ENCODE results near the gene PRIM2. TPM values are rescaled to one million over a fixed set of nuclear protein-coding genes. Genes with fewer than 3 reads are reported as not detected.

PRIM2 gene
- total RNA-seq, 1 donor from 2014 or later, result 0.85 TPM

DNA sequence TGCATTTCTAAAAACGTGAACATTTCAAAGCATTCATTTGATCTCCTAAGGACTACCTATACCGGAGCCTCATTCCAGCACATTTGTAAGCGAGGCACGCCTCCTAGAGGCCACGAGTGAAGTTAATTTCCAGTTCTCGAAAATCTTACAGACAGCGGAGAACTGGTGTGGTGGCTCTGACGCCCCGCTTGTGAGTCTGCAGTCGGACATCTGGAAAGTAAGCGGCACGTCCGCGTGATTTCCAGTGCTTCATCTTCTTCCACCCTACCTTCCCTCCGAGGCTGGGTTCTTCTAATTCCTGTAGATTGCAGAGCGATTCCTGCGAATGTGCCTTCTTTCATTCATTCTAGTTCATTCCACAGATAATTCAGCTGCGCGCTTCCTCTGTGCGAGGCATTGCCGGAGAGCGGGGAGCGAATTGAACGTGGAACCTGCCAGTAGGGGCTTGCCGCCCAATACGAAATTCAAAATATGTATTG is 810 bp upstream of the PRIM2 start:
- intact Hi-C loops (cut with DNase I), result loop anchor here (1.0 to 5.0 kb wide), 9 partner anchors 95 to 944 kb away; partner anchors contain the start of genes BAG2 and KIAA1586
- peak overlapping the region; percentile 49 to 89 for H3K27ac ChIP-seq
- H3K4me3 ChIP-seq, result peak overlapping the region; percentile 58 to 70
- H3K4me1 ChIP-seq, result peaks cover 3 to 25% of the 10 kb centered on the region in 2 donors
- H3K9me3 ChIP-seq, result no peaks in the 10 kb centered on the region
- H3K36me3 ChIP-seq, result peaks cover 5 to 17% of the 10 kb centered on the region in 2 donors
- TF ChIP-seq, protein P1, sequence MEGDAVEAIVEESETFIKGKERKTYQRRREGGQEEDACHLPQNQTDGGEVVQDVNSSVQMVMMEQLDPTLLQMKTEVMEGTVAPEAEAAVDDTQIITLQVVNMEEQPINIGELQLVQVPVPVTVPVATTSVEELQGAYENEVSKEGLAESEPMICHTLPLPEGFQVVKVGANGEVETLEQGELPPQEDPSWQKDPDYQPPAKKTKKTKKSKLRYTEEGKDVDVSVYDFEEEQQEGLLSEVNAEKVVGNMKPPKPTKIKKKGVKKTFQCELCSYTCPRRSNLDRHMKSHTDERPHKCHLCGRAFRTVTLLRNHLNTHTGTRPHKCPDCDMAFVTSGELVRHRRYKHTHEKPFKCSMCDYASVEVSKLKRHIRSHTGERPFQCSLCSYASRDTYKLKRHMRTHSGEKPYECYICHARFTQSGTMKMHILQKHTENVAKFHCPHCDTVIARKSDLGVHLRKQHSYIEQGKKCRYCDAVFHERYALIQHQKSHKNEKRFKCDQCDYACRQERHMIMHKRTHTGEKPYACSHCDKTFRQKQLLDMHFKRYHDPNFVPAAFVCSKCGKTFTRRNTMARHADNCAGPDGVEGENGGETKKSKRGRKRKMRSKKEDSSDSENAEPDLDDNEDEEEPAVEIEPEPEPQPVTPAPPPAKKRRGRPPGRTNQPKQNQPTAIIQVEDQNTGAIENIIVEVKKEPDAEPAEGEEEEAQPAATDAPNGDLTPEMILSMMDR (IDR thresholded peaks at IDR 0.05), result peak; percentile 61 to 84 (median 82)
- H3K27me3 ChIP-seq, result no peaks in the 10 kb centered on the region
- peak; percentile 23 to 93 for DNase-seq (ENCODE audit: low spot score in 2 of 2)

DNA sequence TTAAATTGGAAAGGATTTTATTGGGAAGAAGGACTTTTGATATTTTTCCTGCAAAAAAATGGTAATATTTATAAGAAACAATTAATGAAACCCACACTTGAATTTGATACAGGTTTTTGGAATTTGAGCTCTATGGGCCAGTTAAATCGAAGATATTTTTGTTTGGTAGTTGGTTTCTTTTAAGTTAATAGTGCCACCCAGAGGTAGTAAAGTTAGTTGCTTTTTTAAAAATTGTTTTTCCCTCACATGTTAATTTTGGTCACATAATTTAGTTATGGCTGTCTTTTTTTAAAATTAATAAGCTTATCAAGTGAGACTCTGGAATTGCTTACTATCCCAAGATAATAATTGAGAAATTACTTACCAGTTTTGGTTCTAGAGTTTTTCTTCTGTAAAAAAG is 7.1 kb downstream of the PRIM2 start:
- TF ChIP-seq, protein P1 (IDR thresholded peaks at IDR 0.05), result peak; percentile 28 to 63 (median 53)
- Histone ChIP-seq H3K4me3 (no peak overlapping the region), H3K36me3 (peaks cover 30 to 58% of the 10 kb centered on the region in 2 donors), H3K27ac (no peak overlapping the region), H3K27me3 (no peaks in the 10 kb centered on the region), H3K9me3 (peaks cover 0 to 2% of the 10 kb centered on the region in 2 donors), H3K4me1 (no peaks in the 10 kb centered on the region)
- intact Hi-C loops (cut with DNase I), result loop anchor here (5.0 kb wide), 1 partner anchor 302 kb away; no protein-coding TSS in a partner anchor
- no peak for DNase-seq (ENCODE audit: low spot score in 2 of 2)

DNA sequence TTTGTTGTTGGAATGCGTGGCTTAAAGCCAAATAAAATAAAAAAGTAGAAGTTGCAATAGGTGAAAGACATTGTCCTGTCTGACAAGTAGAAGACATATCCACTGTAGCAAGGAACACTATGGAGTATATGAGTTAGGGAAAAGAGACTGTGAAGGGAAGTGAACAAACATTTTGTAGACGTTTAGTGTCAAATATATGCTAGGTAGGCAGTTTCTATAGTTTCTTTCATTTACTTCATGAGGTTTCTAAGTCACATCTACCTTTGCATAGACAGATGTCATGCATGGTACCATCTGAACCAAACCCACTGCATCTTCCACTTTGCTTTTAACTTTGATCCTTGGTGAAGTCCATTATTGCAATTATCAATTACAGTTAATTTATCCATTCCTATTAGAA is 9.9 kb downstream of the PRIM2 start:
- Histone ChIP-seq H3K9me3 (peaks cover 1 to 28% of the 10 kb centered on the region in 2 donors), H3K36me3 (peaks cover 26 to 53% of the 10 kb centered on the region in 2 donors), H3K27ac (no peak overlapping the region), H3K4me1 (no peaks in the 10 kb centered on the region), H3K4me3 (no peak overlapping the region), H3K27me3 (no peaks in the 10 kb centered on the region)
- DNase-seq (ENCODE audit: low spot score in 2 of 2), result no peak
- intact Hi-C loops (cut with DNase I), result no loop called here
- TF ChIP-seq, protein P1 (IDR thresholded peaks at IDR 0.05), result no peak

DNA sequence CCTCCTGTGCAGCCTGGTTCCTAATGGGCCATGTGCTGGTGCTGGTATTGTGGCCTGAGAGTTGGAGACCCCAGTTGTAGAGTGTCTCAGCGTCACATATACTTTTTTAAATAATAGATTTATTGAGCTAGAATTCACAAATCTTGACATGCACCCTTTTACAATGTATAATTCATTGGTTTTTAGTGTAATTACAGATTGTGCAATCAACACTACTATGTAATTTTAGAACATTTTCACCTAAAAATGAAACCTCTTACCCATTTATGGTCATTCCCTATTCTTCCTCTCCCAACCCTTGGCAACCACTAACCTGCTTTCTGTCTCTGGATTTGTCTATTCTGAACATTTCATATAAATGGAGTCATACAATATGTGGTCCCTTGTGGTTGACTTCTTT is 10.6 kb downstream of the PRIM2 start:
- no peak overlapping the region for H3K4me3 ChIP-seq
- no peaks in the 10 kb centered on the region for H3K4me1 ChIP-seq
- no peaks in the 10 kb centered on the region for H3K27me3 ChIP-seq
- peaks cover 5 to 32% of the 10 kb centered on the region in 2 donors for H3K9me3 ChIP-seq
- no peak for DNase-seq (ENCODE audit: low spot score in 2 of 2)
- TF ChIP-seq, protein P1 (IDR thresholded peaks at IDR 0.05), result no peak
- intact Hi-C loops (cut with DNase I), result no loop called here
- no peak overlapping the region for H3K27ac ChIP-seq
- peaks cover 30 to 54% of the 10 kb centered on the region in 2 donors for H3K36me3 ChIP-seq

DNA sequence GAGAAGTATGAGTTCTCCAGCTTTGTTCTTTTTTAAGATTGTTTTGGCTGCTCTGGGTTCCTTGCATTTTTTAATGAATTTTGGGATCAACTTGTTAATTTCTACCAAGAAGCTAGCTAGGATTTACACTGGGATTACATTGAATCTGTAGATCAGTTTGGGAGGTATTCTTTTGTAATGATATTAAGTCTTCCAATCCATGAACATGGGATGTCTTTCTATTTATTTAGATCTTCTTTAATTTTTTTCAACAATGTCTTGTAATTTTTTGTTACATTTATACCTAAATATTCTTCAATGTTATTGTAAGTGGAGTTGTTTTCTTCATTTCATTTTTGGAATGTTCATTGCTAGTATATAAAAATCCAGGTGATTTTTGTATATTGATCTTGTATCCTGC is 12.5 kb downstream of the PRIM2 start:
- no peaks in the 10 kb centered on the region for H3K27me3 ChIP-seq
- no peak for DNase-seq (ENCODE audit: low spot score in 2 of 2)
- H3K36me3 ChIP-seq, result peaks cover 33 to 63% of the 10 kb centered on the region in 2 donors
- TF ChIP-seq, protein P1 (IDR thresholded peaks at IDR 0.05), result no peak
- intact Hi-C loops (cut with DNase I), result no loop called here
- peaks cover 5 to 38% of the 10 kb centered on the region in 2 donors for H3K9me3 ChIP-seq
- H3K4me1 ChIP-seq, result no peaks in the 10 kb centered on the region
- H3K27ac ChIP-seq, result no peak overlapping the region
- H3K4me3 ChIP-seq, result no peak overlapping the region

Measured in ascending aorta (tissue), 2 donors.